Measurements from ENCODE around the gene MAP3K5.
"Not testable (repeated sequence)": the region's sequence is repeated elsewhere in the genome, so short reads cannot be mapped to it uniquely, and the experiment has no call there.

The MAP3K5 gene

GRCh38 chr6:136725124-136725523 lies 67.2 kb downstream of the MAP3K5 start:
- DNase-seq (ENCODE audit: low read depth in 2 of 2) = no peak

- no peak for DNase-seq (ENCODE audit: low read depth in 2 of 2)
These were observed 68.5 kb downstream of the MAP3K5 start for GRCh38 chr6:136723780-136724179.

- no peak for DNase-seq (ENCODE audit: low read depth in 2 of 2)
These were observed 70.8 kb downstream of the MAP3K5 start for GRCh38 chr6:136721467-136721866.

- no peak for DNase-seq (ENCODE audit: low read depth in 2 of 2)
These were observed 72.1 kb downstream of the MAP3K5 start for GRCh38 chr6:136720045-136720770.

- DNase-seq (ENCODE audit: low read depth in 2 of 2) = no peak
These were observed 72.8 kb downstream of the MAP3K5 start for GRCh38 chr6:136719280-136720044.

GRCh38 chr6:136718476-136718875 lies 73.8 kb downstream of the MAP3K5 start:
- no peak for DNase-seq (ENCODE audit: low read depth in 2 of 2)

GRCh38 chr6:136717716-136717990 lies 74.6 kb downstream of the MAP3K5 start:
- no peak for DNase-seq (ENCODE audit: low read depth in 2 of 2)

- no peak for DNase-seq (ENCODE audit: low read depth in 2 of 2)
These were observed 75.2 kb downstream of the MAP3K5 start for GRCh38 chr6:136716917-136717715.

GRCh38 chr6:136712642-136713041 lies 79.6 kb downstream of the MAP3K5 start:
- DNase-seq (ENCODE audit: low read depth in 2 of 2) = not testable (repeated sequence)

GRCh38 chr6:136711644-136712043 lies 80.6 kb downstream of the MAP3K5 start:
- no peak for DNase-seq (ENCODE audit: low read depth in 2 of 2)

- no peak for DNase-seq (ENCODE audit: low read depth in 2 of 2)
These were observed 81.3 kb downstream of the MAP3K5 start for GRCh38 chr6:136710877-136711552.

GRCh38 chr6:136709429-136709828 lies 82.8 kb downstream of the MAP3K5 start:
- DNase-seq (ENCODE audit: low read depth in 2 of 2) = no peak

- DNase-seq (ENCODE audit: low read depth in 2 of 2) = no peak
These were observed 85.8 kb downstream of the MAP3K5 start for GRCh38 chr6:136706430-136706829.

- no peak for DNase-seq (ENCODE audit: low read depth in 2 of 2)
These were observed 88.9 kb downstream of the MAP3K5 start for GRCh38 chr6:136703331-136703865.

- no peak for DNase-seq (ENCODE audit: low read depth in 2 of 2)
These were observed 91.2 kb downstream of the MAP3K5 start for GRCh38 chr6:136701045-136701444.

GRCh38 chr6:136699358-136699757 lies 92.9 kb downstream of the MAP3K5 start:
- DNase-seq (ENCODE audit: low read depth in 2 of 2) = no peak

GRCh38 chr6:136696783-136697364 lies 95.4 kb downstream of the MAP3K5 start:
- no peak for DNase-seq (ENCODE audit: low read depth in 2 of 2)

- peak in 1 of 2 experiments; percentile 4 for DNase-seq (ENCODE audit: low read depth in 2 of 2)
These were observed 96.0 kb downstream of the MAP3K5 start for GRCh38 chr6:136696238-136696637.

GRCh38 chr6:136695412-136695811 lies 96.9 kb downstream of the MAP3K5 start:
- no peak for DNase-seq (ENCODE audit: low read depth in 2 of 2)

GRCh38 chr6:136693090-136693489 lies 99.2 kb downstream of the MAP3K5 start:
- no peak for DNase-seq (ENCODE audit: low read depth in 2 of 2)

- not testable (repeated sequence) for DNase-seq (ENCODE audit: low read depth in 2 of 2)
These were observed 104.4 kb downstream of the MAP3K5 start for GRCh38 chr6:136687894-136688293.

All from fibroblast of skin of left quadriceps (primary cell).